ENCODE results near the gene LRRTM4.

LRRTM4 gene

DNA sequence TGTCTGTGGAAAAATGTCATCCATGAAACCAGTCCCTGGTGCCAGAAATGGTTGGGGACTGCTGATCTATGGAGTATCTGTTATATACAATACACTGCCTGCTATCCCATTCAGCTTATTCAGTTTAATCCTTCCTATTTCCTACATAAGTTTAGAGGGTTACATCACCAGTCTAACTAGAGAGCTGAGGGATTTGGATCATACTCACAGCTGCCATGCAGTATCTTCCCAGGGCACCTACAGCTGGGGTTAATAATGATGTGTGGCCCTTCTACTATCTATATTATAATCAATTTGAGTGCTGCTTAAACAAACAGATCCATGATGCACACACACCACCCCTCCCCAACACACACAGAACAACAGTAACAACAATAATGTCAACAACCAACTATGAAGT lies 524.0 kb downstream of the LRRTM4 start:
- TF ChIP-seq, protein P1, sequence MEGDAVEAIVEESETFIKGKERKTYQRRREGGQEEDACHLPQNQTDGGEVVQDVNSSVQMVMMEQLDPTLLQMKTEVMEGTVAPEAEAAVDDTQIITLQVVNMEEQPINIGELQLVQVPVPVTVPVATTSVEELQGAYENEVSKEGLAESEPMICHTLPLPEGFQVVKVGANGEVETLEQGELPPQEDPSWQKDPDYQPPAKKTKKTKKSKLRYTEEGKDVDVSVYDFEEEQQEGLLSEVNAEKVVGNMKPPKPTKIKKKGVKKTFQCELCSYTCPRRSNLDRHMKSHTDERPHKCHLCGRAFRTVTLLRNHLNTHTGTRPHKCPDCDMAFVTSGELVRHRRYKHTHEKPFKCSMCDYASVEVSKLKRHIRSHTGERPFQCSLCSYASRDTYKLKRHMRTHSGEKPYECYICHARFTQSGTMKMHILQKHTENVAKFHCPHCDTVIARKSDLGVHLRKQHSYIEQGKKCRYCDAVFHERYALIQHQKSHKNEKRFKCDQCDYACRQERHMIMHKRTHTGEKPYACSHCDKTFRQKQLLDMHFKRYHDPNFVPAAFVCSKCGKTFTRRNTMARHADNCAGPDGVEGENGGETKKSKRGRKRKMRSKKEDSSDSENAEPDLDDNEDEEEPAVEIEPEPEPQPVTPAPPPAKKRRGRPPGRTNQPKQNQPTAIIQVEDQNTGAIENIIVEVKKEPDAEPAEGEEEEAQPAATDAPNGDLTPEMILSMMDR (IDR thresholded peaks at IDR 0.05; ENCODE audit: extremely low read depth, missing control alignments) = no peak
- DNase-seq (ENCODE audit: low spot score) = no peak

DNA sequence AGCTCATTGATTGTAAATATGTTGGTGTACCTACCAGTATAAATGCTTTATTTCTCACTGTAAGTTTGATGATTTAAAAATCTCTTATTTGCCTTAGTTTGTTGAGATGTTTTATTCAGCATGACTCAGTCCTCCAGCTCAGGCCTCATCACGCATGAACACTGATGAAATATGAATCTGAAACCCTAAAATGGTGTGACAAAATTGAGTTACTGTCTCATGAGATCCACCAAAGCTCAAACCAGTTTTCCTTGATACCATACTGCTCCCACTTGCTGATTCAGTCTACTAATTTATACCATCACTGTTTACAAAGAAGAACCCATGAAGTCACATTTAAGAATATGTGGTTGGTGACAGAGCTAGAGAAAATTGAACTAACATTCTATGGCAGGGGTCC lies 524.9 kb downstream of the LRRTM4 start:
- TF ChIP-seq, protein P1 (IDR thresholded peaks at IDR 0.05; ENCODE audit: extremely low read depth, missing control alignments) = no peak
- DNase-seq (ENCODE audit: low spot score) = no peak

DNA sequence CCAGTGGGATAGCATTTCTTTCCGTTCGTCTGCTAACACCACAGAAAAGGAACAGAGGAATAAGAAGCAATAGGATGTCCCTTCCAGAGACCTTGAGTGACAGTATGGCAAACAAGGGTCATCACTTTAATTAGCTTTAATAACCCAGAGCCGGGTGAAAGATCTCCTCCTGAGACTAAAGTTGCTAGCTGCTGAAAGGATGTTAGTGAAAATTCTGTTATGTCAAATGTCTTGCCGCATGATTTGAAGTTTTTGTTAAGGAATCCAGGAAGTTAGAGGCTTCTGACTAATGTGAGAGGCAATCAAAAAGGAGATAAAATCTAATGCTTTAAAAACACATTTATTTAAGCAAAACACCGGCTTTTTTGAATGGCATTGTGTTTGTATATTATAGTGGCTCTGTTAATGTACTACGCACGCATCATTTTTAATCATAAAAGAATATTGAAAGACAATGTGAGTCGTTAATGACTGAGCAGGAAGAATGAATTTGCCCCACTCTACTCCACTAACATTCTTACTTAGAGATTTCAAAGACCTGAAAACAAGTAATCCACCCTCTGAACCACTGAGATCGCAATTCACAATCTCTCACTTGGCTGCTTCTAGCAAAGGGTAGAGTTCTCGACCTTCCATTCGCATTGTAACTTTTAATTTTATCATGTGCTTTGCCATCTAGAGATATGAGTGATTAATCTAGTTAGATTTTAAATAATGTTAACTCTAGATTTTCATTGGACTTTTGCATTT lies 536.6 kb downstream of the LRRTM4 start:
- TF ChIP-seq, protein P1 (IDR thresholded peaks at IDR 0.05; ENCODE audit: extremely low read depth, missing control alignments) = no peak
- no peak for DNase-seq (ENCODE audit: low spot score)

DNA sequence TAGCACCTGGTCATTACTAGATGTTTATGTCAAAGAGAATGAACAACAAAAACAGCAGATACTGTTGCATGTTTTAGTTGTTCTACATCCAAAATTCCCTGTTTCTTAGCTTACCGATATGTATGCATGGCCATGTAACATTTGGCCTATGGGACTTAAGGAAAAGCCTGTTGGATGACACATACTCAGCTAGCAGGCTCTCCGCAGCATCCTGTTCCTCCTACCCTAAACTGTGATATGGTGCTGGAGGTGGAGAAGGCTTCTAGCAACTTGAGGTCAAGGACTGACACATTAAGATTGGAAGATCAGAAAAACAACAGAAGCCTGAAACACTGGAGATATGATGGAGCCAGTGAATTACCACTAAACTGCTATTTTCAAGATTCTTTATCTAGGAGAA lies 537.8 kb downstream of the LRRTM4 start:
- no peak for DNase-seq (ENCODE audit: low spot score)
- TF ChIP-seq, protein P1 (IDR thresholded peaks at IDR 0.05; ENCODE audit: extremely low read depth, missing control alignments) = no peak

DNA sequence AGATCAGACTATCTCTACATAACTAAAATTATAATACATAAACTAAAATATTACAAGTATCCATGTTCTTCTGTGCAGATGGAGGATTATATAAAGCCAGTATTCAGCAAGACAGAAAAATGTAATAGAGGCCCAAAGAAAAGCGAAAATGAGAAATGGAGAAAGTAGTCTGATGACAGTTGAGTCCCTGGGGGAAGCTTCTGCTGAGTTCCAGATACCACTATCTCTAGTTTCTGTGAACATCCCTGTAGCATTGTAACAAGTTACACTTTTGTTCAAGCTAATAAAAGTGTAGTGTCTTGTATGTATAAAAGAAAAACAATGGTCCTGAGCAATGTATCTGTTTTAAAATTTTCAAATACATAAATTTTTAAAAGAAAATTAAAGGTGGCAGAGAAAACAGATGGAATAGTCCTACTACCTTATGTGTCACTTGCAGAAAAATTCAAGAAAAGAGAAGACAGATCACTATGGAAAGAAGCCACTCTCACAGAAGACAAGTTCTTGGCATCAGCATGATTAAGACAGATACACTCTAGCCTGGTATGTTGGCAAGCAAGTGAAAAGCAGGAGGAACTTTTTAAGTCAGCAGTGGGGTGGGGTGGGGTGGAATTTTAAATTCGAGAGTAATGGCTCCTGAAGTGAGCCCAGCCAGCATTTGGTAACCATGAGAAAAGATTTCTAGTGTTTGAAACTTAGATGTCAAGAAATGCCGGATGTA lies 541.9 kb downstream of the LRRTM4 start:
- TF ChIP-seq, protein P1 (IDR thresholded peaks at IDR 0.05; ENCODE audit: extremely low read depth, missing control alignments) = no peak
- DNase-seq (ENCODE audit: low spot score) = no peak

DNA sequence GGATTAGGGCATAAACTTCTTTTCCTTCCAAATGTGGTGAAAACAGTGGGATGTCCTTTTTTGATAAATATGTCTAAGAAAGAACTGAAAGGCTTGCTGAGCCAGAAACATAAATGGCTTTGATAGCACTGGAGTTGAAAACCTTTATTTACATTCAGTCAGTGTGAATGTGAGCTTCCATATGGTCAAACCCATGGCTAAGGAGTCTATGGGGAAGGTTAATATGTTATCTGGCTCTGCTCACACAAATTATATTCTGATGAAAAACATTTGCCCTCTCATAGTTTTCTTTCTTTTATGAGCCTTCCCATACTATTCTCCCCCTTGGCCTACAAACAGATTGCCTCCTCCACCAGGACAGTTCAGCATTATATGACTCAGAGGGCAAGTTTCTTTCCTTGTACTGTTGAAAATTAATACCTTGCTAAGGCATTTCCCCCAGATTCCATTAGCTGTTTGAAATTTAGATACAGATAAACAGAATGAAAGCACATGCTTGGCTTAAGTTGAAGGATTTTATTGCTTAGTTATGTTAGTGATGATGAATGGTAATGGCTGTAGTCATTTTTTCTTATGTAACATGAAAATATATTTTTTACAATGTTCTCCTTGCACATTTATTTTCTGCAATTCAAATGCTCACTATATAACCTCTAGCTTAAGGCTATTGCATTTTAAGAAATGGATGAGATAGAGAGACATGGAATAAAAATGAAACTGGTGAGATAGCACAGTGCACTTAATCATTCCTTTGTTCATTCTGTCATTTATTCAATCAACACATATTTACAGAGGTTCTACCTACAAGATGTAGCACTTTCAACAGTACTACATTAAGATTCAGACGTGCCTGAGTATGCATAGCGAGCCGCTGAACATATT lies 544.1 kb downstream of the LRRTM4 start:
- TF ChIP-seq, protein P1 (IDR thresholded peaks at IDR 0.05; ENCODE audit: extremely low read depth, missing control alignments) = no peak
- DNase-seq (ENCODE audit: low spot score) = no peak
